ENCODE results near the gene PKDCC. TPM values are rescaled to one million over a fixed set of nuclear protein-coding genes. Genes with fewer than 3 reads are reported as not detected.

The PKDCC gene
- total and polyA plus RNA-seq, 2 experiments from 2014 or later = 1.2 to 9.9 TPM

GRCh38 chr2:42085706-42086487 is 38.1 kb downstream of the PKDCC start:
- Histone ChIP-seq H4K20me1 (ENCODE audit: insufficient read depth) (no peaks in the 10 kb centered on the region), H3K4me1 (ENCODE audit: insufficient read depth) (no peaks in the 10 kb centered on the region), H3K9me3 (ENCODE audit: low read depth) (no peaks in the 10 kb centered on the region), H3K4me2 (ENCODE audit: unreplicated experiment) (no peak overlapping the region), H3K79me2 (ENCODE audit: insufficient read depth) (no peaks in the 10 kb centered on the region), H3K9ac (no peak overlapping the region), H2AFZ (no peak overlapping the region), H3K27ac (no peak overlapping the region), H3K36me3 (ENCODE audit: low read depth) (no peaks in the 10 kb centered on the region), H3K4me3 (no peak overlapping the region), H3K9me2 (ENCODE audit: insufficient read depth) (no peaks in the 10 kb centered on the region), H3K27me3 (replicated peaks; ENCODE audit: insufficient read depth) (no peaks in the 10 kb centered on the region), H3F3A (ENCODE audit: insufficient read depth) (no peaks in the 10 kb centered on the region)
- WGBS, 2 experiments (ENCODE audit: low coverage in 1 of 2, low lambda C conversion rate in 2 of 2, missing lambda C conversion rate in 2 of 2) = 56% methylated on average over 8 of the region's 8 CpGs
- TF ChIP-seq EZH2 (IDR thresholded peaks at IDR 0.05; ENCODE audit: insufficient read depth, poor library complexity, severe bottlenecking) = no peak
- TF ChIP-seq EZH2phosphoT487 (IDR thresholded peaks at IDR 0.05; ENCODE audit: insufficient read depth, low read depth) = no peak
- DNase-seq = no peak
- in situ Hi-C loops (cut with MboI) = loop anchor here (5.0 kb wide), 1 partner anchor 219 kb away; no protein-coding TSS in a partner anchor

- no peak for TF ChIP-seq EZH2phosphoT487 (IDR thresholded peaks at IDR 0.05; ENCODE audit: insufficient read depth, low read depth)
- TF ChIP-seq EZH2 (IDR thresholded peaks at IDR 0.05; ENCODE audit: insufficient read depth, poor library complexity, severe bottlenecking) = no peak
- H3K9me3 ChIP-seq (ENCODE audit: low read depth) = no peaks in the 10 kb centered on the region
- H3K4me2 ChIP-seq (ENCODE audit: unreplicated experiment) = no peak overlapping the region
- in situ Hi-C loops (cut with MboI) = loop anchor here (5.0 kb wide), 1 partner anchor 219 kb away; no protein-coding TSS in a partner anchor
- H3K36me3 ChIP-seq (ENCODE audit: low read depth) = no peaks in the 10 kb centered on the region
- no peaks in the 10 kb centered on the region for H3K9me2 ChIP-seq (ENCODE audit: insufficient read depth)
- H3K27ac ChIP-seq = no peak overlapping the region
- H4K20me1 ChIP-seq (ENCODE audit: insufficient read depth) = no peaks in the 10 kb centered on the region
- H3F3A ChIP-seq (ENCODE audit: insufficient read depth) = no peaks in the 10 kb centered on the region
- peak; percentile 75 for DNase-seq
- H2AFZ ChIP-seq = no peak overlapping the region
- no peaks in the 10 kb centered on the region for H3K79me2 ChIP-seq (ENCODE audit: insufficient read depth)
- WGBS, 2 experiments (ENCODE audit: low coverage in 1 of 2, low lambda C conversion rate in 2 of 2, missing lambda C conversion rate in 2 of 2) = 17 to 20% methylated on average over 6 of the region's 6 CpGs
- no peaks in the 10 kb centered on the region for H3K27me3 ChIP-seq (replicated peaks; ENCODE audit: insufficient read depth)
- H3K4me3 ChIP-seq = no peak overlapping the region
- H3K9ac ChIP-seq = no peak overlapping the region
- H3K4me1 ChIP-seq (ENCODE audit: insufficient read depth) = no peaks in the 10 kb centered on the region
These were observed 38.7 kb downstream of the PKDCC start for GRCh38 chr2:42086500-42086953.

GRCh38 chr2:42087137-42087856 is 39.5 kb downstream of the PKDCC start:
- Histone ChIP-seq H3K79me2 (ENCODE audit: insufficient read depth) (no peaks in the 10 kb centered on the region), H3K9me3 (ENCODE audit: low read depth) (no peaks in the 10 kb centered on the region), H4K20me1 (ENCODE audit: insufficient read depth) (no peaks in the 10 kb centered on the region), H3K4me1 (ENCODE audit: insufficient read depth) (no peaks in the 10 kb centered on the region), H3K36me3 (ENCODE audit: low read depth) (no peaks in the 10 kb centered on the region), H3K4me2 (ENCODE audit: unreplicated experiment) (no peak overlapping the region), H2AFZ (no peak overlapping the region), H3K9ac (no peak overlapping the region), H3K27me3 (replicated peaks; ENCODE audit: insufficient read depth) (no peaks in the 10 kb centered on the region), H3K27ac (no peak overlapping the region), H3K9me2 (ENCODE audit: insufficient read depth) (no peaks in the 10 kb centered on the region), H3K4me3 (no peak overlapping the region), H3F3A (ENCODE audit: insufficient read depth) (no peaks in the 10 kb centered on the region)
- DNase-seq = no peak
- in situ Hi-C loops (cut with MboI) = loop anchor here (5.0 kb wide), 1 partner anchor 220 kb away; no protein-coding TSS in a partner anchor
- 76 to 79% methylated on average over 3 of the region's 3 CpGs for WGBS, 2 experiments (ENCODE audit: low coverage in 1 of 2, low lambda C conversion rate in 2 of 2, missing lambda C conversion rate in 2 of 2)
- TF ChIP-seq EZH2 (IDR thresholded peaks at IDR 0.05; ENCODE audit: insufficient read depth, poor library complexity, severe bottlenecking) (no peak), EZH2phosphoT487 (IDR thresholded peaks at IDR 0.05; ENCODE audit: insufficient read depth, low read depth) (no peak)

GRCh38 chr2:42087857-42088195 is 40.0 kb downstream of the PKDCC start:
- no peak overlapping the region for H2AFZ ChIP-seq
- no peak overlapping the region for H3K27ac ChIP-seq
- in situ Hi-C loops (cut with MboI) = loop anchor here (5.0 kb wide), 1 partner anchor 221 kb away; no protein-coding TSS in a partner anchor
- WGBS, 2 experiments (ENCODE audit: low coverage in 1 of 2, low lambda C conversion rate in 2 of 2, missing lambda C conversion rate in 2 of 2) = 60 to 66% methylated on average over 2 of the region's 2 CpGs
- no peak overlapping the region for H3K4me2 ChIP-seq (ENCODE audit: unreplicated experiment)
- H3K27me3 ChIP-seq (replicated peaks; ENCODE audit: insufficient read depth) = no peaks in the 10 kb centered on the region
- H3K36me3 ChIP-seq (ENCODE audit: low read depth) = no peaks in the 10 kb centered on the region
- DNase-seq = no peak
- no peaks in the 10 kb centered on the region for H3K4me1 ChIP-seq (ENCODE audit: insufficient read depth)
- H3K9ac ChIP-seq = no peak overlapping the region
- no peaks in the 10 kb centered on the region for H3K79me2 ChIP-seq (ENCODE audit: insufficient read depth)
- no peaks in the 10 kb centered on the region for H3K9me3 ChIP-seq (ENCODE audit: low read depth)
- TF ChIP-seq EZH2phosphoT487 (IDR thresholded peaks at IDR 0.05; ENCODE audit: insufficient read depth, low read depth) (no peak), EZH2 (IDR thresholded peaks at IDR 0.05; ENCODE audit: insufficient read depth, poor library complexity, severe bottlenecking) (no peak)
- no peaks in the 10 kb centered on the region for H4K20me1 ChIP-seq (ENCODE audit: insufficient read depth)
- no peaks in the 10 kb centered on the region for H3F3A ChIP-seq (ENCODE audit: insufficient read depth)
- H3K9me2 ChIP-seq (ENCODE audit: insufficient read depth) = no peaks in the 10 kb centered on the region
- H3K4me3 ChIP-seq = no peak overlapping the region
